ENCODE measurements around the gene NPDC1. TPM values are rescaled to one million over a fixed set of nuclear protein-coding genes. Genes with fewer than 3 reads are reported as not detected.
A peak's percentile ranks its signal among the peaks of the same experiment; 100 is the strongest.

The NPDC1 gene
- total RNA-seq, 1 donor from 2014 or later: 63.9 TPM

DNA sequence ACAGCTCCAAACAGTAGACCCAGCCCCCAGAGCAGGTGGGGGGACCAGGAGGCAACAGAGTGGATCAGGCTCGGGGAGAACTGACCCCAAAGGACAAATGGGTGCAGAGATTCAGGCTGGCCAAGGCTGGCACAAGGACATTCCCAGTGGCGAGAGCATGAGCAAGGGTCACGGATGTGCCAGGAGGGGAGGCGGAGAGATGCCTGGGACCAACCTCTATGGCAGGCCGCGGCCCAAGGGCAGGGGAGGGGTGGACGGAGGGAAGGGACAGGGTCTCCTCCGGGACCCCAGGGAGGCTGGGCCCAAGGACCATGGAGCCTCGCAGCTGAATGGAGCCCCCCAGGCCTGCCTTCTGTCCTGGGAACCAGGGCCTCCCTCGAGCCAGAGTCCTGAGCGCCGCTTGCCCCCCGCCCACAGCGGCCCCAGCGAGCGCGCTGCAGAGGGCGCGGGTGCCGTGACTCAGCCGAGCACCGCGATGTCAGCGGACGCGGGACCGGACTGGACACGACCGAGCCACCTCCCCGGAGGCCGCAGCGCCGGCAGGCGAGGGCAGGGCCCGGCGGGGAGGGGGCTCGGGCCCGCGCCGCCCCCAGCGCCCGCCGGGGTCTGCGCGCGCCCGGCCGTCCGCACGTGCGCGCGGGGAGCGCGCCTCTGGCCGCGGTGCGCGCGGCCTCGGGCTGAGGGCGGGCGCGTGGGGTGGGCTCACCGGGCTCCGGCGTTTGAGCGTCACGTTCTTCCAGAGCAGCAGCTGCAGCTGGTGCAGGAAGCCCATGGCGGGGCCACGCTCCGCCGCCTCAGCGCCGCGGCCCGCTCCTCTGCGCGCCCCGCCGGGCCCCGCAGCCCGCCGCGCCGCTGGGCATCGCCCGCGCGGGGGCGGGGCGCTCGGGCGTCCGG, 18.4 kb downstream of the NPDC1 start, which contains the start of gene ABCA2:
TSS of gene ABCA2 (minus strand) at position 869 of the 894 bp plus-strand sequence. CDS start at position 772, 97 bp downstream.
- intact Hi-C loops (cut with micrococcal nuclease): no loop called here
- peaks cover 31% of the 10 kb centered on the region for H3K4me1 ChIP-seq
- no peak for DNase-seq
- H3K36me3 ChIP-seq: no peaks in the 10 kb centered on the region
- peak within 1 kb of the TSS; percentile 66 for H3K27ac ChIP-seq (replicated peaks)
- no peaks in the 10 kb centered on the region for H3K27me3 ChIP-seq (ENCODE audit: low read depth)
- peak within 1 kb of the TSS; percentile 77 for H3K4me3 ChIP-seq
- TF ChIP-seq CTCF (IDR thresholded peaks at IDR 0.05; ENCODE audit: borderline replicate concordance): no peak
- H3K9me3 ChIP-seq (replicated peaks): no peaks in the 10 kb centered on the region

DNA sequence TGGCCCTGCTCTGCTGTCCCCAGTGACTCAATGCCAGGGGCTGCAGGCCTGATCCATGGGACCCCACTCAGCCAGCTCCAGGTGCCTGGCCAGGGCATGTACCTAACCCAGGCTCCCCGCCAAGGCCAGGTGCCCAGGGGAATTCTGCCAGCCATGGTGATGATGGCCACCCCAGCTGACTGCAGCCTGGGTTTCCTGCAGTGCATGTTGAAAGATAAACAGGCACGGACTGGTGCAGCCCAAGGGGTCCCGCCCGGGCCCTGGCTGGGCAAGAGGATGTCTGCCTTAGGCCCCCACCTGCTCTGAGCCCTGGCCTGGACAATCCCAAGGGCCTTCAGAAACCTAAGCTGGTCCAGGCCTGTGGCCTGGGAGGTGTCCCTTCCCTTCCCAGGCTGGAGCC, 19.1 kb downstream of the NPDC1 start:
- DNase-seq: no peak
- Histone ChIP-seq H3K27me3 (ENCODE audit: low read depth) (no peaks in the 10 kb centered on the region), H3K27ac (replicated peaks) (peak overlapping the region; percentile 49), H3K9me3 (replicated peaks) (no peaks in the 10 kb centered on the region), H3K4me1 (peaks cover 31% of the 10 kb centered on the region), H3K36me3 (no peaks in the 10 kb centered on the region), H3K4me3 (peak overlapping the region; percentile 77)
- TF ChIP-seq CTCF (IDR thresholded peaks at IDR 0.05; ENCODE audit: borderline replicate concordance): no peak
- intact Hi-C loops (cut with micrococcal nuclease): no loop called here

DNA sequence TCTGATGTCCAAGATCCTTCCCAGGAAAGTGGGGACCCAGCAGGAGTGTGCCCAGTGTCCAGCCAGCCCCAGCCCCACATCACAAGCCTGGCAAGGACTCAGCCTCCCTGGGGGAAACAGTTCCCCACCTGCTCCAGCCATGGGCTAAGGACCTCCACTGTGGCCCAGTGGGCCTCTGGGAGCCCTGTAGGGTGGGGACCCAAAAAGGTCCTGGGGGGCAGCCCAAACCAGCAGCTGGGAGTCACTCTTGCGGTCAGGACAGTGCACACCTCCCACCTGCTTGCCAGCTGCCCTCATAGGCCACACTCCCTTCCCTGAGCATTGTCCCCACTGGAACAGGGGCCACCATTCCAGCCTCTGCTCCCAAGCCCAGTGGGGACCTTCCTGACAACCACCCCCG, 19.6 kb downstream of the NPDC1 start:
- H3K27me3 ChIP-seq (ENCODE audit: low read depth): no peaks in the 10 kb centered on the region
- intact Hi-C loops (cut with micrococcal nuclease): no loop called here
- peak overlapping the region; percentile 77 for H3K4me3 ChIP-seq
- H3K4me1 ChIP-seq: peaks cover 31% of the 10 kb centered on the region
- no peak for DNase-seq
- no peaks in the 10 kb centered on the region for H3K9me3 ChIP-seq (replicated peaks)
- TF ChIP-seq CTCF (IDR thresholded peaks at IDR 0.05; ENCODE audit: borderline replicate concordance): no peak
- H3K36me3 ChIP-seq: peaks cover under 1% of the 10 kb centered on the region
- no peak overlapping the region for H3K27ac ChIP-seq (replicated peaks)

DNA sequence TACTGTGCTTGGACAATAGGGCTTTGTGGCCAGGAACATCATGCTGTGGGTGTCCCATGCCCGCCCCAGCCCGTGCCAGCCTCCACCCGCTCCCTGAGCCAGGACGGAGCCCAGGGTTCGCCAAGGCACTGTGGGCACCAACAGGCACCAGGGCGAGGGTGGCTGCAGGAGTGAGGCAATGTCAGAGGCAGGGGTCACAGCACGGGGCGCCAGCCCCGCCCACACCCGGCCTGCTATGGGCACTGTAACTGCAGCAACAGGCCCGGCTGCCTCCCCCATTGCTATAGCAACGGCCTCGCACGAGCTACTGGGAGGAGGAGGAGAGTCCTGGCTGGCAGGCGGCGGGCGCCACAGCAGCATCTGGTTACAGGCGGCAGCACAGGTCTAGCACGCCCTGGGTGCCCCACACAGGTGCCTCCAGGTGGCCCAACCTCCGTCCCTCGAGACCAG, 20.4 kb downstream of the NPDC1 start:
- Histone ChIP-seq H3K4me3 (no peak overlapping the region), H3K4me1 (peaks cover 31% of the 10 kb centered on the region)

GRCh38 chr9:137023583-137023991, 22.4 kb downstream of the NPDC1 start:
- Histone ChIP-seq H3K4me3 (no peak overlapping the region), H3K4me1 (peaks cover 21% of the 10 kb centered on the region), H3K27ac (replicated peaks) (no peak overlapping the region), H3K9me3 (replicated peaks) (no peaks in the 10 kb centered on the region), H3K27me3 (ENCODE audit: low read depth) (no peaks in the 10 kb centered on the region), H3K36me3 (peaks cover 18% of the 10 kb centered on the region)
- TF ChIP-seq CTCF (IDR thresholded peaks at IDR 0.05; ENCODE audit: borderline replicate concordance): no peak
- no peak for DNase-seq
- intact Hi-C loops (cut with micrococcal nuclease): no loop called here

More for the DNA sequence above, 20.4 kb downstream of the NPDC1 start:
- intact Hi-C loops (cut with micrococcal nuclease): no loop called here
- TF ChIP-seq CTCF (IDR thresholded peaks at IDR 0.05; ENCODE audit: borderline replicate concordance): no peak
- H3K36me3 ChIP-seq: peaks cover 9% of the 10 kb centered on the region
- no peaks in the 10 kb centered on the region for H3K27me3 ChIP-seq (ENCODE audit: low read depth)
- H3K9me3 ChIP-seq (replicated peaks): no peaks in the 10 kb centered on the region
- H3K27ac ChIP-seq (replicated peaks): no peak overlapping the region
- no peak for DNase-seq
